HPDE6-E6E7 (cell line): ENCODE data around the gene PSORS1C2.
"Not testable (repeated sequence)": the region's sequence is repeated elsewhere in the genome, so short reads cannot be mapped to it uniquely, and the experiment has no call there.

Experiments used
- DNase-seq: peaks from one replicate; pipeline ENCODE4 v3.0.0; 2011; ENCODE audit warnings: missing footprints; ENCODE audit errors: extremely low spot score

The PSORS1C2 gene

GRCh38 chr6:31165986-31166385 is 27.1 kb upstream of the PSORS1C2 start:
- DNase-seq, result no peak

GRCh38 chr6:31165064-31165832 is 26.4 kb upstream of the PSORS1C2 start:
- DNase-seq, result not testable (repeated sequence)

GRCh38 chr6:31164475-31165063 is 25.7 kb upstream of the PSORS1C2 start:
- not testable (repeated sequence) for DNase-seq

GRCh38 chr6:31163922-31164321 is 25.1 kb upstream of the PSORS1C2 start:
- DNase-seq, result no peak

- DNase-seq, result no peak
These were observed 23.7 kb upstream of the PSORS1C2 start for GRCh38 chr6:31162463-31163165.

GRCh38 chr6:31161216-31162126 is 22.6 kb upstream of the PSORS1C2 start:
- no peak for DNase-seq

GRCh38 chr6:31158863-31159855 is 20.3 kb upstream of the PSORS1C2 start:
- DNase-seq, result peak; percentile 58

GRCh38 chr6:31158140-31158862 is 19.4 kb upstream of the PSORS1C2 start, which contains the start of gene TCF19:
TCF19 (plus strand) TSS chr6:31158589; CDS start chr6:31159470, 881 bp downstream.
- DNase-seq, result peak; percentile 99

- DNase-seq, result no peak
These were observed 18.8 kb upstream of the PSORS1C2 start, which contains the start of gene CCHCR1 for GRCh38 chr6:31157513-31158139. CCHCR1 (minus strand) TSS chr6:31157802; CDS start chr6:31157600, 202 bp downstream.

GRCh38 chr6:31156641-31157040 is 17.8 kb upstream of the PSORS1C2 start:
- DNase-seq, result no peak

GRCh38 chr6:31154436-31154835 is 15.6 kb upstream of the PSORS1C2 start:
- DNase-seq, result no peak

- DNase-seq, result no peak
These were observed 13.9 kb upstream of the PSORS1C2 start for GRCh38 chr6:31152781-31153180.

- no peak for DNase-seq
These were observed 11.1 kb upstream of the PSORS1C2 start for GRCh38 chr6:31149827-31150447.

GRCh38 chr6:31145386-31145785 is 6.5 kb upstream of the PSORS1C2 start:
- no peak for DNase-seq

- DNase-seq, result no peak
These were observed 6.1 kb upstream of the PSORS1C2 start for GRCh38 chr6:31144970-31145340.

GRCh38 chr6:31144296-31144969 is 5.6 kb upstream of the PSORS1C2 start:
- DNase-seq, result no peak

- DNase-seq, result no peak
These were observed 4.3 kb upstream of the PSORS1C2 start for GRCh38 chr6:31143148-31143547.

- DNase-seq, result no peak
These were observed 3.5 kb upstream of the PSORS1C2 start for GRCh38 chr6:31142361-31142761.
